ENCODE results near the gene OCIAD1. TPM values are rescaled to one million over a fixed set of nuclear protein-coding genes. Genes with fewer than 3 reads are reported as not detected.
"Not testable (repeated sequence)": the region's sequence is repeated elsewhere in the genome, so short reads cannot be mapped to it uniquely, and the experiment has no call there.

The OCIAD1 gene
- total RNA-seq, 1 experiment from 2014 or later = 133 TPM

- no peak for TF ChIP-seq CTCF (IDR thresholded peaks at IDR 0.05; ENCODE audit: insufficient read depth in 1 of 2, low read depth in 1 of 2, low read length in 1 of 2, severe bottlenecking in 1 of 2, unreplicated experiment in 1 of 2)
- Histone ChIP-seq H3K27me3 (replicated peaks; ENCODE audit: control insufficient read depth, insufficient read depth, low read length) (no peaks in the 10 kb centered on the region), H3K36me3 (ENCODE audit: control insufficient read depth, insufficient read depth, low read length) (no peaks in the 10 kb centered on the region), H3K4me3 (ENCODE audit: low read depth, low read length) (no peak overlapping the region), H3K9me3 (0 out of 2 replicates have a peak, but pooled peaks cover 7% of the 10 kb centered on the region), H3K4me1 (no peaks in the 10 kb centered on the region)
- Mint-ChIP-seq H3K27ac (ENCODE audit: unreplicated experiment) (no peak overlapping the region), H3K4me3 (ENCODE audit: unreplicated experiment) (no peak overlapping the region), H3K9me3 (ENCODE audit: unreplicated experiment) (no peaks in the 10 kb centered on the region), H3K27me3 (ENCODE audit: insufficient read depth, unreplicated experiment) (no peaks in the 10 kb centered on the region), H3K36me3 (ENCODE audit: insufficient read depth, unreplicated experiment) (no peaks in the 10 kb centered on the region), H3K4me1 (ENCODE audit: low read depth, unreplicated experiment) (no peaks in the 10 kb centered on the region)
- BruUV-seq (replicated peaks) = no TSS peak
- ChIA-PET CTCF (no interaction called here), POLR2A (no interaction called here)
- no peak for DNase-seq
- intact Hi-C loops (cut with micrococcal nuclease; ENCODE audit: unreplicated experiment) = no loop called here
Measured at GRCh38 chr4:48877827-48878535, 47.1 kb downstream of the OCIAD1 start.

- Mint-ChIP-seq H3K4me1 (ENCODE audit: low read depth, unreplicated experiment) (no peaks in the 10 kb centered on the region), H3K9me3 (ENCODE audit: unreplicated experiment) (no peaks in the 10 kb centered on the region), H3K4me3 (ENCODE audit: unreplicated experiment) (no peak overlapping the region), H3K36me3 (ENCODE audit: insufficient read depth, unreplicated experiment) (no peaks in the 10 kb centered on the region), H3K27ac (ENCODE audit: unreplicated experiment) (no peak overlapping the region), H3K27me3 (ENCODE audit: insufficient read depth, unreplicated experiment) (no peaks in the 10 kb centered on the region)
- no peak for DNase-seq
- ChIA-PET CTCF (no interaction called here), POLR2A (no interaction called here)
- Histone ChIP-seq H3K27me3 (replicated peaks; ENCODE audit: control insufficient read depth, insufficient read depth, low read length) (no peaks in the 10 kb centered on the region), H3K4me1 (no peaks in the 10 kb centered on the region), H3K36me3 (ENCODE audit: control insufficient read depth, insufficient read depth, low read length) (no peaks in the 10 kb centered on the region), H3K4me3 (ENCODE audit: low read depth, low read length) (no peak overlapping the region), H3K9me3 (0 out of 2 replicates have a peak, but pooled peaks cover 3% of the 10 kb centered on the region)
- no peak for TF ChIP-seq CTCF (IDR thresholded peaks at IDR 0.05; ENCODE audit: insufficient read depth in 1 of 2, low read depth in 1 of 2, low read length in 1 of 2, severe bottlenecking in 1 of 2, unreplicated experiment in 1 of 2)
- intact Hi-C loops (cut with micrococcal nuclease; ENCODE audit: unreplicated experiment) = no loop called here
- no TSS peak for BruUV-seq (replicated peaks)
Measured at GRCh38 chr4:48879561-48880442, 48.9 kb downstream of the OCIAD1 start.

- intact Hi-C loops (cut with micrococcal nuclease; ENCODE audit: unreplicated experiment); DNase-seq; H3K4me1 ChIP-seq; POLR2A ChIA-PET; H3K36me3 Mint-ChIP-seq (ENCODE audit: insufficient read depth, unreplicated experiment); H3K4me3 Mint-ChIP-seq (ENCODE audit: unreplicated experiment); H3K9me3 ChIP-seq; H3K27me3 Mint-ChIP-seq (ENCODE audit: insufficient read depth, unreplicated experiment); H3K4me1 Mint-ChIP-seq (ENCODE audit: low read depth, unreplicated experiment); H3K4me3 ChIP-seq (ENCODE audit: low read depth, low read length); CTCF ChIA-PET; H3K27me3 ChIP-seq (replicated peaks; ENCODE audit: control insufficient read depth, insufficient read depth, low read length); BruUV-seq (replicated peaks); H3K9me3 Mint-ChIP-seq (ENCODE audit: unreplicated experiment); H3K27ac Mint-ChIP-seq (ENCODE audit: unreplicated experiment); H3K36me3 ChIP-seq (ENCODE audit: control insufficient read depth, insufficient read depth, low read length): not testable (repeated sequence)
Measured at GRCh38 chr4:48881646-48882045, 50.8 kb downstream of the OCIAD1 start.

GRCh38 chr4:48889750-48890149, 58.9 kb downstream of the OCIAD1 start:
- intact Hi-C loops (cut with micrococcal nuclease; ENCODE audit: unreplicated experiment) = loop anchor here (10.0 kb wide), 1 partner anchor 315 kb away; no protein-coding TSS in a partner anchor
- POLR2A ChIA-PET; H3K27me3 ChIP-seq (replicated peaks; ENCODE audit: control insufficient read depth, insufficient read depth, low read length); H3K4me3 ChIP-seq (ENCODE audit: low read depth, low read length); H3K27me3 Mint-ChIP-seq (ENCODE audit: insufficient read depth, unreplicated experiment); CTCF ChIA-PET; H3K36me3 Mint-ChIP-seq (ENCODE audit: insufficient read depth, unreplicated experiment); BruUV-seq (replicated peaks); H3K4me3 Mint-ChIP-seq (ENCODE audit: unreplicated experiment); H3K36me3 ChIP-seq (ENCODE audit: control insufficient read depth, insufficient read depth, low read length); H3K9me3 Mint-ChIP-seq (ENCODE audit: unreplicated experiment); H3K27ac Mint-ChIP-seq (ENCODE audit: unreplicated experiment); H3K9me3 ChIP-seq; DNase-seq; H3K4me1 Mint-ChIP-seq (ENCODE audit: low read depth, unreplicated experiment); H3K4me1 ChIP-seq: not testable (repeated sequence)
